BE2C (cell line): ENCODE data around the gene FAM219A.
"Not testable (repeated sequence)": the region's sequence is repeated elsewhere in the genome, so short reads cannot be mapped to it uniquely, and the experiment has no call there.

ENCODE experiments used
- DNase-seq: peaks from one replicate; pipeline ENCODE4 v3.0.0-alpha.2; 2020
- H3K27me3 ChIP-seq: fragments of 250-450 bp; sonication (Bioruptor Pico); 2 replicates; pipeline ENCODE4 v1.5.1; 2020; ENCODE audit warnings: mild to moderate bottlenecking
- H3K36me3 ChIP-seq: fragments of 250-450 bp; sonication (Bioruptor Pico); 2 replicates; pipeline ENCODE4 v1.5.1; 2020; ENCODE audit warnings: mild to moderate bottlenecking
- H3K4me1 ChIP-seq: fragments of 250-450 bp; sonication (Bioruptor Pico); 2 replicates; pipeline ENCODE4 v1.5.1; 2020
- H3K4me3 ChIP-seq: 2 replicates; pipeline ENCODE4 v1.5.1; 2011; ENCODE audit warnings: low read depth, low read length
- H3K9me3 ChIP-seq: fragments of 250-450 bp; sonication (Bioruptor Pico); 2 replicates; pipeline ENCODE4 v1.5.1; 2020
- TF ChIP-seq, protein P1 (sequence below): IDR thresholded peaks from 2 replicates; pipeline ENCODE4 v1.5.1; 2012; ENCODE audit warnings: mild to moderate bottlenecking, low read depth, low read length

Gene FAM219A

DNA sequence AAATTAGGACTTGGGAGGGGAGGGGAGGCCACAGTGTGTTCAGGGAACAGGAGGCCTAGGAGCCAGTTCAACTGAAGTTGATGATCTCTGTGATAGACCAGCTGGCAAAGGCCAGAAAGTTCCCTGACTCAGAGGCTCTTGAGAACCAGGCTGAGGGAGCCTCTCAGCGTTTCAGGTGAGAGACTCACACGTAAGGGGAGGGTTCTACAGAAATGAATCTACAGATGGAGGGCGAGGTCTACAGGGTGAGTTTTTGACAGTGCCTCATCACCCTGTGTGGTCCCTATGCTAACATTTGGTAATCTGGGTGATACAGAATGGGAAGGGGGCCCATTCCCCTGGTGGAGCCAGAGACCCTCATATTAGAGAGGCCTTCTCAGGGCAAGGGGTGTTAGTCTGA, 32.4 kb upstream of the FAM219A start:
- no peak overlapping the region for H3K4me3 ChIP-seq
- H3K27me3 ChIP-seq: no peaks in the 10 kb centered on the region
- H3K9me3 ChIP-seq: no peaks in the 10 kb centered on the region
- H3K36me3 ChIP-seq: no peaks in the 10 kb centered on the region
- H3K4me1 ChIP-seq: peaks cover 12% of the 10 kb centered on the region
- TF ChIP-seq, protein P1, sequence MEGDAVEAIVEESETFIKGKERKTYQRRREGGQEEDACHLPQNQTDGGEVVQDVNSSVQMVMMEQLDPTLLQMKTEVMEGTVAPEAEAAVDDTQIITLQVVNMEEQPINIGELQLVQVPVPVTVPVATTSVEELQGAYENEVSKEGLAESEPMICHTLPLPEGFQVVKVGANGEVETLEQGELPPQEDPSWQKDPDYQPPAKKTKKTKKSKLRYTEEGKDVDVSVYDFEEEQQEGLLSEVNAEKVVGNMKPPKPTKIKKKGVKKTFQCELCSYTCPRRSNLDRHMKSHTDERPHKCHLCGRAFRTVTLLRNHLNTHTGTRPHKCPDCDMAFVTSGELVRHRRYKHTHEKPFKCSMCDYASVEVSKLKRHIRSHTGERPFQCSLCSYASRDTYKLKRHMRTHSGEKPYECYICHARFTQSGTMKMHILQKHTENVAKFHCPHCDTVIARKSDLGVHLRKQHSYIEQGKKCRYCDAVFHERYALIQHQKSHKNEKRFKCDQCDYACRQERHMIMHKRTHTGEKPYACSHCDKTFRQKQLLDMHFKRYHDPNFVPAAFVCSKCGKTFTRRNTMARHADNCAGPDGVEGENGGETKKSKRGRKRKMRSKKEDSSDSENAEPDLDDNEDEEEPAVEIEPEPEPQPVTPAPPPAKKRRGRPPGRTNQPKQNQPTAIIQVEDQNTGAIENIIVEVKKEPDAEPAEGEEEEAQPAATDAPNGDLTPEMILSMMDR: no peak
- DNase-seq: no peak

DNA sequence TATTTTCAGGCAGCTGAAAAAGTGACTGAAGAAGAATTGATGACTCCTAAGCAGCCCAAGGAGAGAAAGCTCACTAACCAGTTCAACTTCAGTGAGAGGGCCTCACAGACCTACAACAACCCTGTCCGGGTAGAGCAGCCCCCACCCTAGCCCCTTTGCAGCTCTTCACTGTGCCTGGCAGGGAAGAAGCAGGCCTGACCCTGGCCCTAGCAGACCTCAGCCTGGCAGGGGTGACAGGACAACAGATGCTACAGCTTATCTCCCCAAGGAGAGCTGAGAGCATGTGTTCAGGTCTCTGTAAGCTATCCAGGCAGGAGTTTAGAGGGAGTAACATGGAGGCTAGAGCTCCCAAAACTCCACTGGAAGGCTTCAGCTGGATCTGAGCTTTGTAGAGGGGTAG, 32.0 kb upstream of the FAM219A start:
- Histone ChIP-seq H3K9me3 (no peaks in the 10 kb centered on the region), H3K4me3 (no peak overlapping the region), H3K27me3 (no peaks in the 10 kb centered on the region), H3K36me3 (no peaks in the 10 kb centered on the region), H3K4me1 (peaks cover 12% of the 10 kb centered on the region)
- DNase-seq: peak; percentile 30
- TF ChIP-seq, protein P1: no peak

DNA sequence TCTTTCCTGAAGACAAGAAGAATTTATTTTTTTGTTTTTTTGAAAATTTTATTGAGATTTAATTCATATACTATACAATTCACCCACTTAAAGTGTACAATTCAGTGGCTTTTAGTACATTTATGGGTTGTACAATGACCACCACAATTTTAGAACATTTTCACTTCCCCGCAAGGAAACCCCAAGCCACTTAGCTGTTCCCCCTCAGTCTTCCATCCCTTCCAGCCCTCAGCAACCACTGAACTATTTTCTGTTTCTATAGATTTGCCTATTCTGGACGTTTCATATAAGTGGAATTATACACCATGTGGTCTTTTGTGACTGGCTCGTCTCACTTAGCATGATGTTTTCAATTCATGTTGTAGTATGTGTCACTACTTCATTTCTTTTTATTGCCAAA, 28.2 kb upstream of the FAM219A start:
- no peak overlapping the region for H3K4me3 ChIP-seq
- no peak for DNase-seq
- H3K4me1 ChIP-seq: peaks cover 7% of the 10 kb centered on the region
- TF ChIP-seq, protein P1: no peak
- H3K9me3 ChIP-seq: no peaks in the 10 kb centered on the region
- no peaks in the 10 kb centered on the region for H3K36me3 ChIP-seq
- no peaks in the 10 kb centered on the region for H3K27me3 ChIP-seq

DNA sequence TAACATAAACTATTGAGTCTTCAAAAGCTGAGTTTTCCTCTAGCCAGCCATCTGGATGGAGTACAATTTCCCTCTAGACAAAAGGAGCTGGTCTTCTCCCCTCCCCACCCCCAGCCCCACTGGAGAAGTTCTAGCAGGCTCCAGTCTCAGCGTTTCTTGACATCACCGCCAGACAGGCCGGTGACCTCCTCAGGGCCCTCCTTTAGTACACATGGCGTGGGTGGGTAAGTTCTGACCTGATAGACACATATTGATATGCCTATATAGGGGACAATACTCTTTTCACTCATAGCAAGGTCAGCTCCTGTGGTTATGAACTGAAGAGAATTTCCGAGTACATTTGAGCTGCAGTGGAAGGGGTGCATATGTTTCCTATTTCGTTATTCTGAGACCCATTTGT, 27.5 kb upstream of the FAM219A start:
- Histone ChIP-seq H3K36me3 (no peaks in the 10 kb centered on the region), H3K27me3 (no peaks in the 10 kb centered on the region), H3K4me1 (peaks cover 6% of the 10 kb centered on the region), H3K9me3 (no peaks in the 10 kb centered on the region), H3K4me3 (no peak overlapping the region)
- TF ChIP-seq, protein P1: no peak
- DNase-seq: no peak

DNA sequence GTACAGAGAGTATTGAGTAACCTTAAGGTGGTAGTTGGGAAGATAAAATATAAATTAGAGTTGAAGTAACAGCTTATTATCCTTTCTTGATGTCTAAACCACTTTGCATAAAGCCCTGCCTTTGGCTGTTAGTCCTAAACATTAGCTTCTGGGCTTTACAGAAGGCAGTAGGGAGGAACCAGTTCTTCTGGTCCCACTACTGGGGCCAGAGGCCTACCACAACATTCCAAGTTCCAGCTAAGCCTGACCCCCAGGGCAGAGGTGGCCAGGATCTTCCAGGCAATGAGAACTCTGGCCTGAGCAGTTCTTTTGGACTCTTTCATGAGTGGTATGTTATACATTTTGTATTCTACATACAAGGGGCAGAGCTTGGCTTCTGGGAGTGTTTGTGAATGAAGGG, 26.3 kb upstream of the FAM219A start:
- Histone ChIP-seq H3K4me3 (no peak overlapping the region), H3K27me3 (no peaks in the 10 kb centered on the region), H3K4me1 (no peaks in the 10 kb centered on the region), H3K36me3 (no peaks in the 10 kb centered on the region), H3K9me3 (no peaks in the 10 kb centered on the region)
- TF ChIP-seq, protein P1: no peak
- DNase-seq: no peak

DNA sequence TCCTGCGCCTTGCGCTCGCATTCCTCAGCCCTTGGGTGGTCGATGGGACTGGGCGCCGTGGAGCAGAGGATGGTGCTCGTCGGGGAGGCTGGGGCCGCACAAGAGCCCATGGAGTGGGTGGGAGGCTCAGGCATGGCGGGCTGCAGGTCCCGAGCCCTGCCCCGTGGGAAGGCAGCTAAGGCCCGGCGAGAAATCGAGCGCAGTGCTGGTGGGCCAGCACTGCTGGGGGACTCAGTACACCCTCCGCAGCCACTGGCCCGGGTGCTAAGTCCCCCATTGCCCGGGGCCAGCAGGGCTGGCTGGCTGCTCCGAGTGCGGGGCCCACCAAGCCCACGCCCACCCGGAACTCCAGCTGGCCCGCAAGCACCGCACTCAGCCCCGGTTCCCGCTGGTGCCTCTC, 24.4 kb upstream of the FAM219A start:
- DNase-seq, H3K27me3 ChIP-seq, H3K4me3 ChIP-seq, H3K9me3 ChIP-seq, H3K36me3 ChIP-seq, H3K4me1 ChIP-seq: not testable (repeated sequence)

DNA sequence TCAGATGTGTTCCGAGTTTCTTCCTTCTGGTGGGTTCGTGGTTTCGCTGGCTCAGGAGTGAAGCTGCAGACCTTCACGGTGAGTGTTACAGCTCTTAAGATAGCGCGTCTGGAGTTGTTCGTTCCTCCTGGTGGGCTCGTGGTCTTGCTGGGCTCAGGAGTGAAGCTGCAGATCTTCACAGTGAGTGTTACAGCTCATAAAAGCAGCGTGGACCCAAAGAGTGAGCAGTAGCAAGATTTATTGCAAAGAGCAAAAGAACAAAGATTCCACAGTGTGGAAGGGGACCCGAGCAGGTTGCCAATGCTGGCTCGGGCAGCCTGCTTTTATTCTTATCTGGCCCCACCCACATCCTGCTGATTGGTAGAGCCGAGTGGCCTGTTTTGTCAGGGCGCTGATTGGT, 23.2 kb upstream of the FAM219A start:
- not testable (repeated sequence) for H3K27me3 ChIP-seq, H3K4me1 ChIP-seq, H3K4me3 ChIP-seq, H3K9me3 ChIP-seq, H3K36me3 ChIP-seq, DNase-seq
